ENCODE data around the gene PDAP1.
A peak's percentile ranks its signal among the peaks of the same experiment; 100 is the strongest.

Gene PDAP1

GRCh38 chr7:99424932-99425730 is 16.7 kb upstream of the PDAP1 start:
- no peak for DNase-seq

- DNase-seq = no peak
Observed at GRCh38 chr7:99422625-99423024, 14.2 kb upstream of the PDAP1 start.

GRCh38 chr7:99422186-99422585 is 13.8 kb upstream of the PDAP1 start:
- no peak for DNase-seq

GRCh38 chr7:99420986-99421385 is 12.6 kb upstream of the PDAP1 start:
- no peak for DNase-seq

- DNase-seq = no peak
Observed at GRCh38 chr7:99420213-99420612, 11.8 kb upstream of the PDAP1 start.

GRCh38 chr7:99419323-99420021 is 11.1 kb upstream of the PDAP1 start:
- no peak for DNase-seq

GRCh38 chr7:99418260-99418659 is 9.9 kb upstream of the PDAP1 start:
- DNase-seq = no peak

- DNase-seq = peak in 1 of 2 donors; percentile 45
Observed at GRCh38 chr7:99415513-99416127, 7.2 kb upstream of the PDAP1 start.

GRCh38 chr7:99410635-99411034 is 2.2 kb upstream of the PDAP1 start:
- DNase-seq = no peak

GRCh38 chr7:99409806-99410205 is 1.4 kb upstream of the PDAP1 start:
- DNase-seq = no peak

GRCh38 chr7:99409192-99409572 is 785 bp upstream of the PDAP1 start:
- no peak for DNase-seq

GRCh38 chr7:99407872-99408378 is 472 bp downstream of the PDAP1 start:
- peak; percentile 41 to 54 for DNase-seq

GRCh38 chr7:99406557-99406956 is 1.8 kb downstream of the PDAP1 start:
- DNase-seq = no peak

GRCh38 chr7:99404977-99405320 is 3.4 kb downstream of the PDAP1 start:
- DNase-seq = no peak

GRCh38 chr7:99404235-99404976 is 4.0 kb downstream of the PDAP1 start:
- DNase-seq = no peak

GRCh38 chr7:99403764-99404163 is 4.6 kb downstream of the PDAP1 start:
- DNase-seq = no peak

- no peak for DNase-seq
Observed at GRCh38 chr7:99402854-99403253, 5.5 kb downstream of the PDAP1 start.

GRCh38 chr7:99399597-99399996 is 8.8 kb downstream of the PDAP1 start:
- no peak for DNase-seq

- no peak for DNase-seq
Observed at GRCh38 chr7:99398891-99399445, 9.4 kb downstream of the PDAP1 start.

- no peak for DNase-seq
Observed at GRCh38 chr7:99397297-99397983, 11.0 kb downstream of the PDAP1 start.

GRCh38 chr7:99396418-99397296 is 11.7 kb downstream of the PDAP1 start:
- no peak for DNase-seq
